Muscle layer of duodenum (tissue), 2 donors: Measurements from ENCODE around the gene ELOF1.
"Not testable (repeated sequence)": the region's sequence is repeated elsewhere in the genome, so short reads cannot be mapped to it uniquely, and the experiment has no call there.

ENCODE experiments used
- H3K27ac ChIP-seq: one replicate; pipeline ENCODE4 v1.7.0; 2013; ENCODE audit warnings: mild to moderate bottlenecking, low read length
- H3K27me3 ChIP-seq: one replicate; pipeline ENCODE4 v1.7.0; 2013; ENCODE audit warnings: low read depth, mild to moderate bottlenecking, control low read depth, low read length
- H3K36me3 ChIP-seq, 2 donors: one replicate each; pipeline ENCODE4 v1.7.0; 2013; ENCODE audit warnings: low read length in 2 of 2, control low read depth in 1 of 2, mild to moderate bottlenecking in 1 of 2; ENCODE audit not compliant: insufficient read depth in 2 of 2, control insufficient read depth in 1 of 2
- H3K4me1 ChIP-seq, 2 donors: one replicate each; pipeline ENCODE4 v1.7.0; 2013; ENCODE audit warnings: low read length in 2 of 2, mild to moderate bottlenecking in 2 of 2, control low read depth in 1 of 2, moderate library complexity in 1 of 2; ENCODE audit not compliant: insufficient read depth in 2 of 2, control insufficient read depth in 1 of 2
- H3K4me3 ChIP-seq, 2 donors: one replicate each; pipeline ENCODE4 v1.7.0; 2013; ENCODE audit warnings: low read length in 2 of 2, low read depth in 1 of 2, mild to moderate bottlenecking in 1 of 2
- H3K9me3 ChIP-seq, 2 donors: one replicate each; pipeline ENCODE4 v1.7.0; 2013; ENCODE audit warnings: low read length in 2 of 2, control low read depth in 1 of 2, mild to moderate bottlenecking in 1 of 2; ENCODE audit not compliant: control insufficient read depth in 1 of 2
- donor health status: healthy.

ELOF1 gene

GRCh38 chr19:11558881-11559828 is at the start of gene ELOF1:
TSS of gene ELOF1 (minus strand) at chr19:11559230. CDS start at chr19:11554347, 4,883 bp downstream.
- Histone ChIP-seq H3K36me3 (peaks cover 5 to 11% of the 10 kb centered on the region in 2 donors), H3K4me3 (peak within 1 kb of the TSS; percentile 91 to 99), H3K4me1 (peaks cover 6 to 34% of the 10 kb centered on the region in 2 donors), H3K27me3 (no peaks in the 10 kb centered on the region), H3K27ac (peak within 1 kb of the TSS; percentile 74), H3K9me3 (no peaks in the 10 kb centered on the region)

- Histone ChIP-seq H3K27me3 (no peaks in the 10 kb centered on the region), H3K4me1 (no peaks in the 10 kb centered on the region), H3K4me3 (no peak overlapping the region), H3K36me3 (peaks cover 6 to 10% of the 10 kb centered on the region in 2 donors), H3K27ac (no peak overlapping the region), H3K9me3 (no peaks in the 10 kb centered on the region)
These were observed 47.5 kb upstream of the ELOF1 start for GRCh38 chr19:11606484-11606883.

- not testable (repeated sequence) for H3K4me3 ChIP-seq, H3K27me3 ChIP-seq, H3K27ac ChIP-seq, H3K36me3 ChIP-seq, H3K9me3 ChIP-seq
- peaks cover 3 to 14% of the 10 kb centered on the region in 2 donors for H3K4me1 ChIP-seq
These were observed 40.7 kb upstream of the ELOF1 start for GRCh38 chr19:11599704-11600103.

- Histone ChIP-seq H3K4me1 (peaks cover 3 to 14% of the 10 kb centered on the region in 2 donors), H3K4me3 (peak overlapping the region; percentile 0 to 91), H3K27ac (no peak overlapping the region), H3K36me3 (no peaks in the 10 kb centered on the region), H3K9me3 (no peaks in the 10 kb centered on the region), H3K27me3 (no peaks in the 10 kb centered on the region)
These were observed 39.7 kb upstream of the ELOF1 start for GRCh38 chr19:11598746-11599145.

- H3K4me3 ChIP-seq = peak overlapping the region; percentile 83 to 91
- peak overlapping the region; percentile 79 for H3K27ac ChIP-seq
- no peaks in the 10 kb centered on the region for H3K9me3 ChIP-seq
- H3K27me3 ChIP-seq = no peaks in the 10 kb centered on the region
- H3K4me1 ChIP-seq = peaks cover 3 to 14% of the 10 kb centered on the region in 2 donors
- H3K36me3 ChIP-seq = no peaks in the 10 kb centered on the region
These were observed 39.1 kb upstream of the ELOF1 start for GRCh38 chr19:11598103-11598483.

GRCh38 chr19:11597202-11598102 is 38.4 kb upstream of the ELOF1 start, which contains the start of gene ZNF627:
TSS of gene ZNF627 (plus strand) at chr19:11597483. CDS start at chr19:11597628, 145 bp downstream.
- Histone ChIP-seq H3K4me1 (peaks cover 3 to 14% of the 10 kb centered on the region in 2 donors), H3K27ac (peak within 1 kb of the TSS; percentile 79), H3K9me3 (no peaks in the 10 kb centered on the region), H3K4me3 (peak within 1 kb of the TSS; percentile 83 to 91), H3K27me3 (no peaks in the 10 kb centered on the region), H3K36me3 (no peaks in the 10 kb centered on the region)

GRCh38 chr19:11596156-11596555 is 37.1 kb upstream of the ELOF1 start:
- H3K4me3 ChIP-seq = no peak overlapping the region
- H3K36me3 ChIP-seq = no peaks in the 10 kb centered on the region
- H3K9me3 ChIP-seq = no peaks in the 10 kb centered on the region
- H3K4me1 ChIP-seq = peaks cover 3 to 14% of the 10 kb centered on the region in 2 donors
- H3K27me3 ChIP-seq = no peaks in the 10 kb centered on the region
- no peak overlapping the region for H3K27ac ChIP-seq

GRCh38 chr19:11594084-11594483 is 35.1 kb upstream of the ELOF1 start:
- Histone ChIP-seq H3K36me3 (no peaks in the 10 kb centered on the region), H3K27ac (no peak overlapping the region), H3K27me3 (no peaks in the 10 kb centered on the region), H3K4me3 (no peak overlapping the region), H3K9me3 (no peaks in the 10 kb centered on the region), H3K4me1 (peaks cover 3 to 12% of the 10 kb centered on the region in 2 donors)

GRCh38 chr19:11587975-11588631 is 29.1 kb upstream of the ELOF1 start:
- no peaks in the 10 kb centered on the region for H3K36me3 ChIP-seq
- no peak overlapping the region for H3K4me3 ChIP-seq
- no peak overlapping the region for H3K27ac ChIP-seq

GRCh38 chr19:11587302-11587974 is 28.4 kb upstream of the ELOF1 start:
- no peak overlapping the region for H3K4me3 ChIP-seq
- H3K27ac ChIP-seq = no peak overlapping the region
- H3K4me1 ChIP-seq = no peaks in the 10 kb centered on the region
- no peaks in the 10 kb centered on the region for H3K27me3 ChIP-seq
- H3K36me3 ChIP-seq = no peaks in the 10 kb centered on the region
- H3K9me3 ChIP-seq = no peaks in the 10 kb centered on the region

More at GRCh38 chr19:11587975-11588631, 29.1 kb upstream of the ELOF1 start:
- Histone ChIP-seq H3K9me3 (no peaks in the 10 kb centered on the region), H3K27me3 (no peaks in the 10 kb centered on the region), H3K4me1 (no peaks in the 10 kb centered on the region)
